Right atrium auricular region (tissue), 2 donors: ENCODE results near the gene LAPTM5. TPM values are rescaled to one million over a fixed set of nuclear protein-coding genes. Genes with fewer than 3 reads are reported as not detected.

Source experiments
- DNase-seq: peaks from one replicate; pipeline ENCODE4 v3.0.0-alpha.2; 2019; ENCODE audit warnings: low spot score
- H3K27ac ChIP-seq, 2 donors: fragments of 200-600 bp; sonication (generic); 1 replicate in 1 of 2; 2 replicates in 1 of 2; pipeline ENCODE4 v1.5.1; 2016 to 2019
- H3K27me3 ChIP-seq, 2 donors: fragments of 200-600 bp; sonication (generic); one replicate each; pipeline versions ENCODE4 v1.5.1 to v1.6.0; 2017 to 2019
- H3K36me3 ChIP-seq: fragments of 200-600 bp; sonication (generic); one replicate; pipeline ENCODE4 v1.5.1; 2016
- H3K4me1 ChIP-seq, 2 donors: fragments of 200-600 bp; sonication (generic); one replicate each; pipeline versions ENCODE4 v1.5.1 to v1.6.0; 2017 to 2019
- H3K4me3 ChIP-seq, 2 donors: fragments of 200-600 bp; sonication (generic); 1 replicate in 1 of 2; 2 replicates in 1 of 2; pipeline ENCODE4 v1.5.1; 2017 to 2019; ENCODE audit warnings: mild to moderate bottlenecking in 1 of 2, moderate library complexity in 1 of 2
- H3K9me3 ChIP-seq, 2 donors: fragments of 200-600 bp; sonication (generic); one replicate each; pipeline ENCODE4 v1.5.1; 2019
- total RNA-seq, 2 donors: library from RNA; depleted of rRNA; stranded (reverse); fragments of >200 nt; gene quantifications; one replicate each; pipeline ENCODE4 v1.1.0, GENCODE V29; 2016
- TF ChIP-seq, protein P1 (sequence below), 2 donors: fragments of 200-600 bp; sonication (generic); IDR thresholded peaks; one replicate each; pipeline ENCODE4 v1.5.1; 2019; ENCODE audit warnings: antibody characterized with exemption in 2 of 2

The LAPTM5 gene
- total RNA-seq, 2 donors from 2014 or later, result 17.4 to 62.8 TPM

DNA sequence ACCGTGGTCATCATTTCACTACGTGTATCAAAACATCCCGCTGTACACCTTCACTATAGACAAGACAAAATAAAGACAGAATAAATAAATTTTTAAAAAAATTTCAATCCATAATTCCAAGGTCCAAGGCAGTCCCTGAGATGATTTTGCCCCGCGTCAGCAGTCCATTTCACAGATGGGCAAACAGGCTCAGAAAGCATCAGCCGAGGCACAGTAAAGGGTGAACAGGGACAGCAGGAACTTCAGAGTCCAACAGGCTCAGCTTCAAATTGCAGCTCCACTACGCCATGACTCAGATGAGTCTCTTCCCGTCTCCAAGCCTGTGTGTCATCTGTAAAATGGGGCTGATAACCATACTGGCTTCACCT lies 49.2 kb downstream of the LAPTM5 start:
- H3K4me1 ChIP-seq, result peaks cover 0 to 37% of the 10 kb centered on the region in 2 donors
- H3K36me3 ChIP-seq, result no peaks in the 10 kb centered on the region
- TF ChIP-seq, protein P1, sequence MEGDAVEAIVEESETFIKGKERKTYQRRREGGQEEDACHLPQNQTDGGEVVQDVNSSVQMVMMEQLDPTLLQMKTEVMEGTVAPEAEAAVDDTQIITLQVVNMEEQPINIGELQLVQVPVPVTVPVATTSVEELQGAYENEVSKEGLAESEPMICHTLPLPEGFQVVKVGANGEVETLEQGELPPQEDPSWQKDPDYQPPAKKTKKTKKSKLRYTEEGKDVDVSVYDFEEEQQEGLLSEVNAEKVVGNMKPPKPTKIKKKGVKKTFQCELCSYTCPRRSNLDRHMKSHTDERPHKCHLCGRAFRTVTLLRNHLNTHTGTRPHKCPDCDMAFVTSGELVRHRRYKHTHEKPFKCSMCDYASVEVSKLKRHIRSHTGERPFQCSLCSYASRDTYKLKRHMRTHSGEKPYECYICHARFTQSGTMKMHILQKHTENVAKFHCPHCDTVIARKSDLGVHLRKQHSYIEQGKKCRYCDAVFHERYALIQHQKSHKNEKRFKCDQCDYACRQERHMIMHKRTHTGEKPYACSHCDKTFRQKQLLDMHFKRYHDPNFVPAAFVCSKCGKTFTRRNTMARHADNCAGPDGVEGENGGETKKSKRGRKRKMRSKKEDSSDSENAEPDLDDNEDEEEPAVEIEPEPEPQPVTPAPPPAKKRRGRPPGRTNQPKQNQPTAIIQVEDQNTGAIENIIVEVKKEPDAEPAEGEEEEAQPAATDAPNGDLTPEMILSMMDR (IDR thresholded peaks at IDR 0.05), result peak in 1 of 2 donors; percentile 4
- no peaks in the 10 kb centered on the region for H3K27me3 ChIP-seq
- H3K27ac ChIP-seq, result no peak overlapping the region
- no peak overlapping the region for H3K4me3 ChIP-seq
- DNase-seq, result no peak
- H3K9me3 ChIP-seq, result no peaks in the 10 kb centered on the region

DNA sequence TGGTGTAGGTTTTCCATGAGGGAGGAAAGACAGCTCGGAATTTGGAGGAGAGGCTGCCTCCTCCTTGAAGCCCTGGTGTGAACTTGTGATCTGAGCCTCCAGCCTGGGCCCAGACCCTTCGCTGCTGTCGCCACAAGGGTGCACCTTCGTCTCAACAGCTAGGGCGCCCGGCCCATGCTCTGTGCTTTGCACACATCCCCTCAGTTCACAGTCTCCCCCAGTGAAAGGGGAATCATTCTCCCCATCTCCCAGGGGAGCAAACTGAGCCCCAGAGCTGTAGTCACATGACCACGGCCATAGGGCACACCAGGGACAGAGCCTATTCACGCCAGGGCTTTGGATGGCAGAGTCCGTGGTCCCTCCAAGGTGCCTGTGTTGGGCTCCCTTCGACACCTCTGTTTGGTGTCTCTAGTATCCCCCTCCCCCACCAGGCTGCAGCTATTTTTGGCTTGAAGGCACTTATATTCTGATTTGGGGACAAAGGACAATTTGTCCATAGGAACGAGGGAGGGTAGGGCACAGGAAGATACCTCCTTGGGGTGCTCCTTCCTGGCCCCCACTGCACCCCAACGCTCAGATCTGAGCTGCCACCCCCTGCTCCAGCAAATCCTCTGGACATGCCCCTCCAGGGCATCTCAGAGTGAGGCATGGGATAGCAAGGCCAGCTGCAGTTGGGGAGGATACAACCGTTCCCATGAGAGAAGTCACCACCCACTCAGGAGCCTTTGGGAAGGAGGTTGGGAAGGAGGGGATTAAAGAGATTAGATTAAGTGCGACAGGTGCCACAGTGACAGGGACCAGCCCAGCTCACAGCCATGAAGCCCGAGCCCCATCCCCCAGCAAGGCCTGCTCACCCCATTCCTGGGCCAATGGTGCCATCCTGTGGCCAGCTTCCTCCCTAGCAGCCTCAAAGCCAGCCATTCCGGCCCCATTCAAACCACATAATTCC lies 49.9 kb downstream of the LAPTM5 start:
- peak; percentile 79 for DNase-seq
- H3K27ac ChIP-seq, result peak overlapping the region; percentile 52 to 64
- no peak overlapping the region for H3K4me3 ChIP-seq
- no peaks in the 10 kb centered on the region for H3K9me3 ChIP-seq
- no peaks in the 10 kb centered on the region for H3K36me3 ChIP-seq
- peaks cover 0 to 36% of the 10 kb centered on the region in 2 donors for H3K4me1 ChIP-seq
- no peaks in the 10 kb centered on the region for H3K27me3 ChIP-seq
- TF ChIP-seq, protein P1 (IDR thresholded peaks at IDR 0.05), result peak; percentile 63 to 87

GRCh38 chr1:30706528-30706927 lies 51.0 kb downstream of the LAPTM5 start:
- Histone ChIP-seq H3K4me3 (no peak overlapping the region), H3K9me3 (no peaks in the 10 kb centered on the region), H3K27me3 (no peaks in the 10 kb centered on the region), H3K36me3 (no peaks in the 10 kb centered on the region), H3K27ac (peak overlapping the region; percentile 52 to 64), H3K4me1 (peaks cover 0 to 36% of the 10 kb centered on the region in 2 donors)
- TF ChIP-seq, protein P1 (IDR thresholded peaks at IDR 0.05), result no peak
- peak; percentile 75 for DNase-seq

DNA sequence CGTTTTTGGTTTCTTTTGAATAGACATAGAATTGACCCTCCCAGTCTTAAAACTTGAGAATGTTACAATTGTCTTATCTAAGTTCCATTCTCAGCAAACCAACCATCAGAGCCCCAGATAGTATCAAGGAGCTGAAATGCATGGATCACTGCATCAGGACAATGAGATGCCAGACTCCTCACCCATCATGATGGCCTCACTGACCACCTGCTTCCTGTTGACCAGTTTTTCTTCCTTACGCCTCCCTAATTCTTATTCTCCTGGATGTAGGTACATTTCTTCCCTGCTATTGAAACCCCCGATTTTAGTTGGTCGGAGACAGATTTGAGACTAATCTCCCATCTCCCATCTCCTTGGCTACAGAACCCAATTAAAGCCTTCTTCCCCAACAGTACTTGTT lies 51.9 kb downstream of the LAPTM5 start:
- no peaks in the 10 kb centered on the region for H3K9me3 ChIP-seq
- no peak overlapping the region for H3K4me3 ChIP-seq
- no peaks in the 10 kb centered on the region for H3K36me3 ChIP-seq
- H3K27ac ChIP-seq, result no peak overlapping the region
- TF ChIP-seq, protein P1 (IDR thresholded peaks at IDR 0.05), result no peak
- DNase-seq, result no peak
- H3K4me1 ChIP-seq, result peaks cover 0 to 36% of the 10 kb centered on the region in 2 donors
- no peaks in the 10 kb centered on the region for H3K27me3 ChIP-seq

GRCh38 chr1:30704765-30705509 lies 52.6 kb downstream of the LAPTM5 start:
- Histone ChIP-seq H3K4me1 (peaks cover 0 to 36% of the 10 kb centered on the region in 2 donors), H3K4me3 (no peak overlapping the region), H3K27me3 (no peaks in the 10 kb centered on the region), H3K36me3 (no peaks in the 10 kb centered on the region), H3K9me3 (no peaks in the 10 kb centered on the region), H3K27ac (no peak overlapping the region)
- TF ChIP-seq, protein P1 (IDR thresholded peaks at IDR 0.05), result no peak
- DNase-seq, result no peak
